ENCODE results near the gene CGREF1.

The CGREF1 gene

GRCh38 chr2:27143285-27143684 is 24.4 kb upstream of the CGREF1 start:
- no peaks in the 10 kb centered on the region for H3K27me3 ChIP-seq (replicated peaks; ENCODE audit: control insufficient read depth, insufficient read depth, low read length)
- no peak for TF ChIP-seq CTCF (IDR thresholded peaks at IDR 0.05; ENCODE audit: insufficient read depth, low read length, poor library complexity, severe bottlenecking)
- no peak for DNase-seq (ENCODE audit: extremely low read depth, insufficient read length)
- H3K36me3 ChIP-seq (ENCODE audit: control insufficient read depth, insufficient read depth, low read length) = no peaks in the 10 kb centered on the region
- no peak overlapping the region for H3K4me3 ChIP-seq (replicated peaks; ENCODE audit: low read depth, low read length)

DNA sequence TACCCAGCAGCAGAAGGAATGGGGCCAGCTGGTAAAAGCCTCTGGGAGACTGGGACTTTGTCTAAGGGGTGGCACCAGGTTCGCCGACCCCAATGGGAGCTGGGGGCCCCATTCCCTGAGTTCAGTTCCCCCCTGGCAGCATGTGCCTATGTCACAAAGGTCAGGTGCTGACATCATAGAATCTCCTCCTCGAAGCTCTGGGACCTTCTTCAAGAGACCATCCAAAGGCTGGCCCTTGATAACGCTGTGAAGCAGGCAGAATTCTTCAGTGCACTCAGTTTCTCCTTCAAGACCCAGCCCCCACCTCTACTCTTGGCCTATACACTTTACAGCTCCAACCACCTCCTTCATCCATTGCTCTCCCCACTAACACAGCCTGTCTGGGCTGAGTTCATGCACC is 20.4 kb upstream of the CGREF1 start, which contains the start of gene PRR30:
Gene PRR30, minus strand, starts transcription at position 101 of the 400 bp plus-strand sequence. CDS start 1,081 bp downstream, outside the sequence.
- H3K36me3 ChIP-seq (ENCODE audit: control insufficient read depth, insufficient read depth, low read length) = no peaks in the 10 kb centered on the region
- no peaks in the 10 kb centered on the region for H3K27me3 ChIP-seq (replicated peaks; ENCODE audit: control insufficient read depth, insufficient read depth, low read length)
- no peak for DNase-seq (ENCODE audit: extremely low read depth, insufficient read length)
- no peak within 1 kb of the TSS for H3K4me3 ChIP-seq (replicated peaks; ENCODE audit: low read depth, low read length)
- TF ChIP-seq CTCF (IDR thresholded peaks at IDR 0.05; ENCODE audit: insufficient read depth, low read length, poor library complexity, severe bottlenecking) = no peak

DNA sequence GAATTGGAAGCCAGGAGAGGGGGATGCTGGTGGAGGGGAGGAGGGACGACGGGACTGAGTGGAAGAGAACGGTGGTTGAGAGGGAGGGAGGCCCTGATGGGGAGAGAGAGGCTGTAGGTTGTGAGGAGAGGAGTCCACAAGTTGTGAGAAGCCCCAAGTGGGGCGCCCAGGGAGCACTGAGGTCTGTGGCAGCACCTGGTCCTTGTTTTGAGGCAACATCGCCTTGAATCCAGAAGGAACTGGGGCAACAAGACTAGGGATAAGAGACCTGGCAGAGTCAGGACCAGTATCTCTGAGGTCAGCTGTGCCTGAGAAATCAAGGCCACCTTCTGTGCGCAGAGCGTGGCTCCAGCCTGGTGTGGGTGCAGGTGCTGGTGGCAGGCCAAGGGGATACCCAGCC is 19.2 kb upstream of the CGREF1 start:
- H3K27me3 ChIP-seq (replicated peaks; ENCODE audit: control insufficient read depth, insufficient read depth, low read length) = no peaks in the 10 kb centered on the region
- DNase-seq (ENCODE audit: extremely low read depth, insufficient read length) = no peak
- H3K4me3 ChIP-seq (replicated peaks; ENCODE audit: low read depth, low read length) = no peak overlapping the region
- H3K36me3 ChIP-seq (ENCODE audit: control insufficient read depth, insufficient read depth, low read length) = peaks cover under 1% of the 10 kb centered on the region; the same call in 1 of the 2 replicates
- no peak for TF ChIP-seq CTCF (IDR thresholded peaks at IDR 0.05; ENCODE audit: insufficient read depth, low read length, poor library complexity, severe bottlenecking)

GRCh38 chr2:27137322-27137935 is 18.5 kb upstream of the CGREF1 start:
- TF ChIP-seq CTCF (IDR thresholded peaks at IDR 0.05; ENCODE audit: insufficient read depth, low read length, poor library complexity, severe bottlenecking) = no peak
- DNase-seq (ENCODE audit: extremely low read depth, insufficient read length) = no peak
- Histone ChIP-seq H3K27me3 (replicated peaks; ENCODE audit: control insufficient read depth, insufficient read depth, low read length) (no peaks in the 10 kb centered on the region), H3K36me3 (ENCODE audit: control insufficient read depth, insufficient read depth, low read length) (peaks cover 6% of the 10 kb centered on the region), H3K4me3 (replicated peaks; ENCODE audit: low read depth, low read length) (no peak overlapping the region)

DNA sequence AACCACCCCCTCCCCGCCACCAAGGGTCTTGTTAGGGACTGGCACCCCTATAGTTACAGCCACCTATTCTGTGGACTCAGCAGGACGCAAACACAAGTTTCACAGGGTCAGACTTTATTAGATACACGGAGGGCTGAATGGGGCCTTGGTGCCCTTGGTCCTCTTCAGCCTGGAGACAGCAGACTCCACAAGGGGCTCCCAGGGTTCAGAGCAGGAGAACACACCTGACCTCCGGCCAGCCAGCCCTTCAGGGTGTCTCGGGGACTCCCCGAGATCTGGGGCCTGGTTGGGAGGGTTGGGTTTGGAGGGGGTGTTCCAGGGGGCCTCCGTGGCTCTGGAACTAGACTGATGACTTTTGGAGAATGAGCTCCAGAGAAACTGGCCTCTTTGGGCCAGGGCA is 17.8 kb upstream of the CGREF1 start:
- H3K4me3 ChIP-seq (replicated peaks; ENCODE audit: low read depth, low read length) = no peak overlapping the region
- DNase-seq (ENCODE audit: extremely low read depth, insufficient read length) = no peak
- no peaks in the 10 kb centered on the region for H3K27me3 ChIP-seq (replicated peaks; ENCODE audit: control insufficient read depth, insufficient read depth, low read length)
- TF ChIP-seq CTCF (IDR thresholded peaks at IDR 0.05; ENCODE audit: insufficient read depth, low read length, poor library complexity, severe bottlenecking) = no peak
- peaks cover 13% of the 10 kb centered on the region for H3K36me3 ChIP-seq (ENCODE audit: control insufficient read depth, insufficient read depth, low read length)
